ENCODE data around the gene UTP11.

DNA sequence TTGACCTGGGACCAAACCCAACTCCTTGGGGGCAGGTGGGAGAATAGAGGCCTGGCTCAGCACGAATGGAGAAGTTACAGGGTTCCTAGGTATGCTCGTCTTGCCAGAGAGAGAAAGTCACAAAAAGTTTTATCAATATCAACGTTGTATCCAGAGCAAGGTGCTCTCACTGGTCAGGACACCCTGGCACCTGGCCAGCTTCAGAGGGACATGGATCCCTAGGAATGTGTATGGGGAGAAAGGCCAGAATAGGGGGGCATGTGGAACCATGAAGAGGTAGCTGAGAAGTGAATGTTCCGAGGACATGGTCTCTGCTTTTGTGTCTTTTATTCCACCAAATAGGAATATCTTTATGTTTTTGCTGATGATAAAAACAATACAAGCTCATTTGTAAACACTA is 43.4 kb downstream of the UTP11 start:
- TF ChIP-seq POLR2A (IDR thresholded peaks at IDR 0.05): no peak
- TF ChIP-seq, protein P1, sequence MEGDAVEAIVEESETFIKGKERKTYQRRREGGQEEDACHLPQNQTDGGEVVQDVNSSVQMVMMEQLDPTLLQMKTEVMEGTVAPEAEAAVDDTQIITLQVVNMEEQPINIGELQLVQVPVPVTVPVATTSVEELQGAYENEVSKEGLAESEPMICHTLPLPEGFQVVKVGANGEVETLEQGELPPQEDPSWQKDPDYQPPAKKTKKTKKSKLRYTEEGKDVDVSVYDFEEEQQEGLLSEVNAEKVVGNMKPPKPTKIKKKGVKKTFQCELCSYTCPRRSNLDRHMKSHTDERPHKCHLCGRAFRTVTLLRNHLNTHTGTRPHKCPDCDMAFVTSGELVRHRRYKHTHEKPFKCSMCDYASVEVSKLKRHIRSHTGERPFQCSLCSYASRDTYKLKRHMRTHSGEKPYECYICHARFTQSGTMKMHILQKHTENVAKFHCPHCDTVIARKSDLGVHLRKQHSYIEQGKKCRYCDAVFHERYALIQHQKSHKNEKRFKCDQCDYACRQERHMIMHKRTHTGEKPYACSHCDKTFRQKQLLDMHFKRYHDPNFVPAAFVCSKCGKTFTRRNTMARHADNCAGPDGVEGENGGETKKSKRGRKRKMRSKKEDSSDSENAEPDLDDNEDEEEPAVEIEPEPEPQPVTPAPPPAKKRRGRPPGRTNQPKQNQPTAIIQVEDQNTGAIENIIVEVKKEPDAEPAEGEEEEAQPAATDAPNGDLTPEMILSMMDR (IDR thresholded peaks at IDR 0.05): no peak

All from thyroid gland (tissue), 4 donors.